GM10266 (cell line): Measurements from ENCODE around the gene TMEM121.
"Not testable (repeated sequence)": the region's sequence is repeated elsewhere in the genome, so short reads cannot be mapped to it uniquely, and the experiment has no call there.

Source experiments
- DNase-seq: peaks from one replicate; pipeline ENCODE4 v3.0.0; 2012; ENCODE audit errors: extremely low spot score
- CTCF ChIP-seq: IDR thresholded peaks from 2 replicates; pipeline ENCODE4 v1.5.1; 2012; ENCODE audit warnings: mild to moderate bottlenecking, low read depth; ENCODE audit not compliant: control insufficient read depth, insufficient read depth; ENCODE audit errors: missing control alignments

Gene TMEM121

GRCh38 chr14:105566248-105567163 is 40.1 kb downstream of the TMEM121 start:
- not testable (repeated sequence) for DNase-seq

GRCh38 chr14:105567164-105568103 is 41.1 kb downstream of the TMEM121 start:
- DNase-seq = not testable (repeated sequence)

- not testable (repeated sequence) for DNase-seq
These were observed 41.9 kb downstream of the TMEM121 start for GRCh38 chr14:105568140-105568843.

- no peak for TF ChIP-seq CTCF
- DNase-seq = no peak
These were observed 42.7 kb downstream of the TMEM121 start for GRCh38 chr14:105568859-105569766.

GRCh38 chr14:105570482-105570881 is 44.1 kb downstream of the TMEM121 start:
- TF ChIP-seq CTCF = no peak
- DNase-seq = no peak

GRCh38 chr14:105571181-105571951 is 45.0 kb downstream of the TMEM121 start:
- DNase-seq = not testable (repeated sequence)

- not testable (repeated sequence) for DNase-seq
These were observed 45.7 kb downstream of the TMEM121 start for GRCh38 chr14:105572063-105572462.

- not testable (repeated sequence) for DNase-seq
These were observed 47.5 kb downstream of the TMEM121 start for GRCh38 chr14:105573841-105574240.

GRCh38 chr14:105574411-105574810 is 48.0 kb downstream of the TMEM121 start:
- not testable (repeated sequence) for DNase-seq

GRCh38 chr14:105575016-105575700 is 48.8 kb downstream of the TMEM121 start:
- not testable (repeated sequence) for DNase-seq
